Mesenchymal stem cell (in vitro differentiated cells and primary cell): ENCODE measurements around the gene PTPN22.

Source experiments
- DNase-seq: peaks from one replicate; pipeline ENCODE4 v3.0.0-alpha.2; 2013
- H2AFZ ChIP-seq: one replicate; pipeline ENCODE4 v1.6.1; 2013; ENCODE audit warnings: low read depth, mild to moderate bottlenecking, control low read depth, inconsistent platforms, low read length, moderate library complexity
- H2AK5ac ChIP-seq: 2 replicates; pipeline ENCODE4 v1.6.1; 2013; ENCODE audit warnings: low read length, moderate library complexity, mild to moderate bottlenecking, inconsistent platforms; ENCODE audit not compliant: severe bottlenecking
- H2BK120ac ChIP-seq: one replicate; pipeline ENCODE4 v1.6.1; 2013; ENCODE audit warnings: low read depth, mild to moderate bottlenecking, inconsistent platforms, low read length, moderate library complexity
- H2BK12ac ChIP-seq, 2 experiments: one replicate each; pipeline ENCODE4 v1.6.1; 2013; ENCODE audit warnings: inconsistent platforms in 2 of 2, low read length in 2 of 2, mild to moderate bottlenecking in 2 of 2, moderate library complexity in 2 of 2, control low read depth in 1 of 2
- H2BK15ac ChIP-seq: one replicate; pipeline ENCODE4 v1.6.1; 2013; ENCODE audit warnings: mild to moderate bottlenecking, low read depth, inconsistent platforms; ENCODE audit not compliant: poor library complexity, severe bottlenecking
- H2BK5ac ChIP-seq: 2 replicates; pipeline ENCODE4 v1.6.1; 2013; ENCODE audit warnings: low read depth, mild to moderate bottlenecking, low read length, control low read depth, inconsistent platforms; ENCODE audit not compliant: poor library complexity, severe bottlenecking
- H3K14ac ChIP-seq, 2 experiments: one replicate each; pipeline ENCODE4 v1.6.1; 2013; ENCODE audit warnings: inconsistent platforms in 2 of 2, low read length in 2 of 2, control low read depth in 1 of 2, mild to moderate bottlenecking in 1 of 2, moderate library complexity in 1 of 2
- H3K18ac ChIP-seq, 2 experiments: one replicate each; pipeline ENCODE4 v1.6.1; 2013; ENCODE audit warnings: inconsistent platforms in 2 of 2, low read length in 2 of 2, control low read depth in 1 of 2, low read depth in 1 of 2, mild to moderate bottlenecking in 1 of 2
- H3K23ac ChIP-seq, 2 experiments: one replicate each; pipeline ENCODE4 v1.6.1; 2013; ENCODE audit warnings: inconsistent platforms in 2 of 2, low read length in 2 of 2, mild to moderate bottlenecking in 2 of 2, moderate library complexity in 2 of 2, control low read depth in 1 of 2
- H3K27ac ChIP-seq: 2 replicates; pipeline ENCODE4 v1.5.1; 2013; ENCODE audit warnings: mild to moderate bottlenecking, moderate library complexity, low read length, control low read depth, inconsistent platforms; ENCODE audit not compliant: poor library complexity, severe bottlenecking
- H3K27me3 ChIP-seq, 2 experiments: 2 replicates each; pipeline versions ENCODE4 v1.6.1 to v1.7.0; 2013; ENCODE audit warnings: low read length in 2 of 2, mild to moderate bottlenecking in 2 of 2, moderate library complexity in 2 of 2, control low read depth in 1 of 2, inconsistent platforms in 1 of 2; ENCODE audit not compliant: control insufficient read depth in 1 of 2, insufficient read depth in 1 of 2
- H3K36me3 ChIP-seq, 2 experiments: 2 replicates each; pipeline versions ENCODE4 v1.6.1 to v1.7.0; 2013; ENCODE audit warnings: low read length in 2 of 2, control low read depth in 1 of 2, inconsistent platforms in 1 of 2, low read depth in 1 of 2, mild to moderate bottlenecking in 1 of 2; ENCODE audit not compliant: insufficient read depth in 2 of 2, control insufficient read depth in 1 of 2
- H3K4ac ChIP-seq, 2 experiments: one replicate each; pipeline ENCODE4 v1.6.1; 2013; ENCODE audit warnings: inconsistent platforms in 2 of 2, low read length in 2 of 2, mild to moderate bottlenecking in 2 of 2, moderate library complexity in 2 of 2, control low read depth in 1 of 2, low read depth in 1 of 2
- H3K4me1 ChIP-seq: 2 replicates; pipeline ENCODE4 v1.6.1; 2013; ENCODE audit warnings: low read depth, low read length, control low read depth; ENCODE audit not compliant: control insufficient read depth, insufficient read depth
- H3K4me2 ChIP-seq: 2 replicates; pipeline ENCODE4 v1.6.1; 2013; ENCODE audit warnings: low read length, mild to moderate bottlenecking, inconsistent platforms; ENCODE audit not compliant: poor library complexity, severe bottlenecking
- H3K4me3 ChIP-seq, 2 experiments: 2 replicates each; pipeline versions ENCODE4 v1.5.1 to v1.7.0; 2013; ENCODE audit warnings: low read length in 2 of 2, mild to moderate bottlenecking in 2 of 2, control low read depth in 1 of 2, low read depth in 1 of 2; ENCODE audit not compliant: insufficient read depth in 1 of 2
- H3K79me1 ChIP-seq: replicated peaks from 2 replicates; pipeline ENCODE4 v1.6.1; 2013; ENCODE audit warnings: mild to moderate bottlenecking, control low read depth, low read length, inconsistent platforms; ENCODE audit not compliant: poor library complexity, severe bottlenecking
- H3K9ac ChIP-seq: 2 replicates; pipeline ENCODE4 v1.7.0; 2013; ENCODE audit warnings: mild to moderate bottlenecking, low read length, moderate library complexity
- H3K9me3 ChIP-seq: 2 replicates; pipeline ENCODE4 v1.7.0; 2013; ENCODE audit warnings: mild to moderate bottlenecking, low read length; ENCODE audit not compliant: control insufficient read depth
- H4K8ac ChIP-seq: one replicate; pipeline ENCODE4 v1.6.1; 2013; ENCODE audit warnings: inconsistent platforms, mild to moderate bottlenecking, low read length, moderate library complexity
- H4K91ac ChIP-seq: one replicate; pipeline ENCODE4 v1.6.1; 2013; ENCODE audit warnings: mild to moderate bottlenecking, low read length, inconsistent platforms
- WGBS: methylation state at CpG from one replicate; pipeline ENCODE4 v1.1.7; 2013; ENCODE audit warnings: mixed read lengths; 5-methylcytosine and 5-hydroxymethylcytosine counted together

Gene PTPN22

DNA sequence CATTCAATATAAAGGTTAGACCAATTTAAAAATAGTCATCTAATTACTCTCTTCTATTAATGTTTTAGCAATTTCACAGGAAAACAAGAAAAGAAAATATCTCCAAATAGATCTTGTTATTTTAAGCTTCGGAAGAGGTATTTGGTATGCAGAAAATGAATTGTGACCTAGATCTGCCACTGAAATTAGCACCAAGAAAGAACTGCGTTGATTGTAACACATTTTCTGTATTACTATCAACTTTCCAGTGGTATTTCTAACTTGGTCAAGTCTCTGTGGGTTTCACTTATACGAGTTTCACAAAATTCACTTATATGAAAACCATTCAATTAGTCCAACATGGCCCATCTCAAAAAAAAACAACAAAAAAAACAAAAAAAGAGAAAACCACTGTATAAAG, 71.0 kb downstream of the PTPN22 start:
- H3K4ac ChIP-seq = no peak overlapping the region
- H3K27me3 ChIP-seq = no peaks in the 10 kb centered on the region
- DNase-seq = no peak
- H3K36me3 ChIP-seq = peaks cover 0 to 21% of the 10 kb centered on the region in 2 experiments
- no peak overlapping the region for H3K18ac ChIP-seq
- H3K79me1 ChIP-seq = peaks cover 10% of the 10 kb centered on the region
- H3K9ac ChIP-seq = no peak overlapping the region
- no peak overlapping the region for H3K27ac ChIP-seq
- no peak overlapping the region for H2BK15ac ChIP-seq
- no peak overlapping the region for H3K14ac ChIP-seq
- no peak overlapping the region for H2BK12ac ChIP-seq
- WGBS = 100% methylated on average over 3 of the region's 3 CpGs
- no peaks in the 10 kb centered on the region for H3K9me3 ChIP-seq
- no peak overlapping the region for H2BK120ac ChIP-seq
- no peak overlapping the region for H4K91ac ChIP-seq
- no peak overlapping the region for H2AK5ac ChIP-seq
- no peak overlapping the region for H4K8ac ChIP-seq
- H3K4me1 ChIP-seq = peaks cover 3% of the 10 kb centered on the region
- no peak overlapping the region for H2AFZ ChIP-seq
- H3K4me3 ChIP-seq = no peak overlapping the region
- H2BK5ac ChIP-seq = no peak overlapping the region
- no peak overlapping the region for H3K23ac ChIP-seq
- no peak overlapping the region for H3K4me2 ChIP-seq

DNA sequence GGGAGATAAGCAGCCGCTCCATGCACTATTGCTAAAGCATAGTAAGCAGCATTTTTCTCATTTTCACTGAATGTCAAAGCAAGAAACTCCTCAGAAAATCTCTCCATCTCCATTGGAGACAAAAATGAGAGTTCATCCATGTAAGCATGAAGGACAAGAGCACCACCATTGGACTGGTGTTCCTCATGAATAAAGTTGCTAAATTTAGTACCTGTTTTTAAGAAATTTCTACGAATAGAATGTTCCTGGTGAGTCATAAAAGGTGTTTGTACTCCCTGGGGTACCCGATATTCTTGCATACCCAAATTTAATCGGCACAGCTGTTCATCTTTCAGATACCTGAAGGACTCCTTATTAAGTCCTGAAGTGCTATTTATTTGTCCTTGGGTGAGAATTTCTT, 74.0 kb downstream of the PTPN22 start:
- no peak overlapping the region for H4K8ac ChIP-seq
- no peak overlapping the region for H3K27ac ChIP-seq
- H3K9me3 ChIP-seq = no peaks in the 10 kb centered on the region
- H3K4ac ChIP-seq = no peak overlapping the region
- no peak overlapping the region for H4K91ac ChIP-seq
- H3K9ac ChIP-seq = no peak overlapping the region
- peaks cover 13% of the 10 kb centered on the region for H3K79me1 ChIP-seq
- no peak overlapping the region for H3K23ac ChIP-seq
- no peak overlapping the region for H3K4me3 ChIP-seq
- H2BK5ac ChIP-seq = no peak overlapping the region
- no peak for DNase-seq
- no peak overlapping the region for H3K18ac ChIP-seq
- H3K4me2 ChIP-seq = no peak overlapping the region
- no peak overlapping the region for H2BK15ac ChIP-seq
- H2AK5ac ChIP-seq = no peak overlapping the region
- peaks cover 0 to 30% of the 10 kb centered on the region in 2 experiments for H3K36me3 ChIP-seq
- H3K4me1 ChIP-seq = no peaks in the 10 kb centered on the region
- H2AFZ ChIP-seq = no peak overlapping the region
- 96% methylated on average over 3 of the region's 4 CpGs for WGBS
- H3K27me3 ChIP-seq = no peaks in the 10 kb centered on the region
- H2BK12ac ChIP-seq = no peak overlapping the region
- H3K14ac ChIP-seq = no peak overlapping the region
- no peak overlapping the region for H2BK120ac ChIP-seq

DNA sequence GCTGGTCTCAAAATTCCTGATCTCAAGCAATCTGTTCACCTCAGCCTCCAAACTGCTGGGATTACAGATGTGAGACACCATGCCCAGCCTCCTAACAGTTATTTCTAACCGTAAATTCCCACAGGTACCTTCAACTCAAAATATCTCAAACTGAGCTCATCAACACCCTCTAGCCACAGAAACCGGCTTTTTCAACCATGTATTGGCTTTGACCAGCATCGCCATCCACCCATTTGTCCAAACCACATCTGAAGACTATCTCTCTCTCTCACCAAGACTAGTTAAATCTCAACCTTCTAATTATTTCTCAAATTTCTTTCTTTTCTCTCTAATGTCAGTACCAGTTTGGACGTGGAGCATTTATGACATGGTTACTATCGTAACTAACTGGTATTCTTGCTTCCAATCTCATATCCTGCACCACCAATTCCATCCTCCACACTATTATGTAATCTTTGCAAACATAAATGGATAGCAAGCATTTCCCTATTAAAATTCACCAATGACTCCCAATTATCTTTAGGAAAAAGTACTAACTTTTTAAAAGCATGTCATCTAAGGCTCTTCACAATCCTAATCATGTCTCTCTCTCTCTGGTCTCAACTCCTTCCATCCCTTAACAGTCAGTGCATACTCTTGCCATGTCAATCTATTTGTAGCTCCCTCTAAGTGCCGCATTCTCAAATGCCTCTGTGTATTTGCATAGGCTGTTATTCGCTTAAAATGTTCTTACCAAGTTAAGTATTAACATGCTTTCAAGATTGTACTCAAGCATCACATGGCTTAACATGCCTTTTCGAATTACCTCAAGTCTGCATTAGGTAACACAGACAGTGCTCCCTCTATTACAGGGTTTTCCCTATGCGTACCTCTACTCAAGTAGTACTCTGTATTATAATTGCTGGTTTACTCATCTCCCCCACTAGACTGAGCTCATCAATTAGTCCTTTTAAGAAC, 77.4 kb downstream of the PTPN22 start:
- no peaks in the 10 kb centered on the region for H3K9me3 ChIP-seq
- no peak overlapping the region for H3K4me3 ChIP-seq
- H3K4me1 ChIP-seq = no peaks in the 10 kb centered on the region
- 97% methylated on average over 9 of the region's 9 CpGs for WGBS
- peaks cover 4 to 41% of the 10 kb centered on the region in 2 experiments for H3K36me3 ChIP-seq
- H3K4ac ChIP-seq = no peak overlapping the region
- H3K79me1 ChIP-seq = peaks cover 26% of the 10 kb centered on the region
- no peak overlapping the region for H3K23ac ChIP-seq
- no peak overlapping the region for H4K8ac ChIP-seq
- no peak overlapping the region for H2BK15ac ChIP-seq
- no peak for DNase-seq
- H2BK120ac ChIP-seq = no peak overlapping the region
- no peak overlapping the region for H2BK5ac ChIP-seq
- no peak overlapping the region for H2AK5ac ChIP-seq
- H3K27ac ChIP-seq = no peak overlapping the region
- H3K27me3 ChIP-seq = no peaks in the 10 kb centered on the region
- H4K91ac ChIP-seq = no peak overlapping the region
- H2BK12ac ChIP-seq = no peak overlapping the region
- H3K4me2 ChIP-seq = no peak overlapping the region
- H3K18ac ChIP-seq = no peak overlapping the region
- no peak overlapping the region for H2AFZ ChIP-seq
- no peak overlapping the region for H3K14ac ChIP-seq
- H3K9ac ChIP-seq = no peak overlapping the region

DNA sequence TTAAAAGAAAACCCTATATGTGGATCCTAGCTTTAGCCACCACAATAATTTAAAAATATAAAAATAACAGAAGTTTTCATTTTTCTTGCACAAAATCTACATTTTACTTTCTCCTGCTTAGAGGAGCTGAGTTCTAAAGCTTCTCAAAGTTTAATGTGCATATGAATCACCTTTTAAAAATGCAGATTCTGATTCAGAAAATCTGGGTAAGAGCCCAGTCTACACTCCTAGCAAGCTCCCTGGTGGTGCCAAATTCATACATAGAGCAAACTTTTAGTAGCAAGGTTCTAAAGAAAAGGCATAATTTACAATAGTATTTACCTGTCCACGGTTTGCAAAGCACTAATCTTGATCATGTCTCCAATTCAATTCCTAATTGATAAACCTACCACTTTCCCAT, 78.5 kb downstream of the PTPN22 start:
- no peak overlapping the region for H2BK12ac ChIP-seq
- WGBS = 96% methylated on average over 1 of the region's 1 CpG
- H4K91ac ChIP-seq = no peak overlapping the region
- H3K27me3 ChIP-seq = no peaks in the 10 kb centered on the region
- no peaks in the 10 kb centered on the region for H3K9me3 ChIP-seq
- no peaks in the 10 kb centered on the region for H3K4me1 ChIP-seq
- H2BK5ac ChIP-seq = no peak overlapping the region
- H3K4ac ChIP-seq = no peak overlapping the region
- H4K8ac ChIP-seq = no peak overlapping the region
- no peak overlapping the region for H3K4me2 ChIP-seq
- H3K27ac ChIP-seq = no peak overlapping the region
- H3K18ac ChIP-seq = no peak overlapping the region
- H2AK5ac ChIP-seq = no peak overlapping the region
- H2BK120ac ChIP-seq = no peak overlapping the region
- no peak overlapping the region for H3K9ac ChIP-seq
- no peak overlapping the region for H2BK15ac ChIP-seq
- no peak overlapping the region for H3K14ac ChIP-seq
- H3K36me3 ChIP-seq = peaks cover 5 to 44% of the 10 kb centered on the region in 2 experiments
- H2AFZ ChIP-seq = no peak overlapping the region
- peaks cover 28% of the 10 kb centered on the region for H3K79me1 ChIP-seq
- no peak overlapping the region for H3K23ac ChIP-seq
- no peak overlapping the region for H3K4me3 ChIP-seq
- DNase-seq = no peak
